Measurements from ENCODE around the gene GIMAP1.

Gene GIMAP1

GRCh38 chr7:150695654-150696053, 20.8 kb upstream of the GIMAP1 start:
- Histone ChIP-seq H4K20me1 (ENCODE audit: insufficient read depth, low read length) (no peaks in the 10 kb centered on the region), H3K4me3 (ENCODE audit: low read length) (no peak overlapping the region), H3K27me3 (replicated peaks; ENCODE audit: insufficient read depth, low read length) (no peaks in the 10 kb centered on the region), H3K27ac (ENCODE audit: low read length) (no peak overlapping the region), H3K79me2 (ENCODE audit: low read length) (no peaks in the 10 kb centered on the region), H2AFZ (ENCODE audit: low read length) (no peak overlapping the region), H3F3A (ENCODE audit: insufficient read depth, low read length) (no peaks in the 10 kb centered on the region), H3K9ac (ENCODE audit: low read length) (no peak overlapping the region), H3K9me3 (replicated peaks; ENCODE audit: insufficient read depth, low read length) (no peaks in the 10 kb centered on the region), H3K4me2 (ENCODE audit: low read depth, low read length) (no peak overlapping the region), H3K9me2 (replicated peaks; ENCODE audit: insufficient read depth, low read length) (no peaks in the 10 kb centered on the region), H3K36me3 (replicated peaks; ENCODE audit: insufficient read depth, low read length) (no peaks in the 10 kb centered on the region), H3K4me1 (ENCODE audit: low read length) (no peaks in the 10 kb centered on the region)
- no peak for DNase-seq
- TF ChIP-seq EZH2phosphoT487 (IDR thresholded peaks at IDR 0.05; ENCODE audit: low read length) (no peak), CTCF (IDR thresholded peaks at IDR 0.05; ENCODE audit: low read length) (no peak), EZH2 (optimal IDR thresholded peaks at IDR 0.05; ENCODE audit: low read depth, low read length) (no peak)

GRCh38 chr7:150703209-150703608, 13.2 kb upstream of the GIMAP1 start:
- Histone ChIP-seq H3K4me1 (ENCODE audit: low read length) (no peaks in the 10 kb centered on the region), H3K36me3 (replicated peaks; ENCODE audit: insufficient read depth, low read length) (no peaks in the 10 kb centered on the region), H3K4me2 (ENCODE audit: low read depth, low read length) (no peak overlapping the region), H3F3A (ENCODE audit: insufficient read depth, low read length) (no peaks in the 10 kb centered on the region), H3K9me3 (replicated peaks; ENCODE audit: insufficient read depth, low read length) (no peaks in the 10 kb centered on the region; the same call in 1 of the 2 replicates), H3K27ac (ENCODE audit: low read length) (no peak overlapping the region), H3K9me2 (replicated peaks; ENCODE audit: insufficient read depth, low read length) (no peaks in the 10 kb centered on the region), H3K4me3 (ENCODE audit: low read length) (no peak overlapping the region), H2AFZ (ENCODE audit: low read length) (no peak overlapping the region), H3K9ac (ENCODE audit: low read length) (no peak overlapping the region), H3K79me2 (ENCODE audit: low read length) (no peaks in the 10 kb centered on the region), H3K27me3 (replicated peaks; ENCODE audit: insufficient read depth, low read length) (no peaks in the 10 kb centered on the region), H4K20me1 (ENCODE audit: insufficient read depth, low read length) (no peaks in the 10 kb centered on the region)
- DNase-seq, result no peak
- no peak for TF ChIP-seq CTCF (IDR thresholded peaks at IDR 0.05; ENCODE audit: low read length)
- no peak for TF ChIP-seq EZH2phosphoT487 (IDR thresholded peaks at IDR 0.05; ENCODE audit: low read length)
- TF ChIP-seq EZH2 (optimal IDR thresholded peaks at IDR 0.05; ENCODE audit: low read depth, low read length), result no peak

DNA sequence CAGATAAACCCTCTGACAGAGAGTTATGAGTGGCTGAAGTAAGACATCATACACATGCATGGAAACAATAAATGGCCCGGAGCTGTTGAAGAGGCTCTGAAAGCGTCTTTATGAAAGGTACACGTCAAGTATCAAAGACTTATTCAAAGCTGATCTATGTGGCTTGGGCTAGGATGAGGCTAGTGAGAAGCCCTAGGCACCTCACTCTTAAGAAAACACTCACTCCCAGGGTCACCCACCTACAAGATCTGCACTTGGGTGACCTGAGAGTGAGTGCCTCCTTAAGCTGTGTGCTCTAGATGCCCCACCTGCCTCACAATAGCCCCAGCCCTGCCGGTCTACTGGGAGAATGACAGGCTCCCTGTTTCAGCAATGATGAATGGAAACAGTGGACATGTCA, 1.1 kb upstream of the GIMAP1 start:
- Histone ChIP-seq H2AFZ (ENCODE audit: low read length) (no peak overlapping the region), H3K9ac (ENCODE audit: low read length) (no peak overlapping the region), H3K27ac (ENCODE audit: low read length) (no peak overlapping the region), H3F3A (ENCODE audit: insufficient read depth, low read length) (no peaks in the 10 kb centered on the region), H3K79me2 (ENCODE audit: low read length) (no peaks in the 10 kb centered on the region), H3K9me3 (replicated peaks; ENCODE audit: insufficient read depth, low read length) (no peaks in the 10 kb centered on the region), H3K4me1 (ENCODE audit: low read length) (no peaks in the 10 kb centered on the region), H3K27me3 (replicated peaks; ENCODE audit: insufficient read depth, low read length) (no peaks in the 10 kb centered on the region), H4K20me1 (ENCODE audit: insufficient read depth, low read length) (no peaks in the 10 kb centered on the region), H3K4me3 (ENCODE audit: low read length) (no peak overlapping the region), H3K36me3 (replicated peaks; ENCODE audit: insufficient read depth, low read length) (no peaks in the 10 kb centered on the region), H3K9me2 (replicated peaks; ENCODE audit: insufficient read depth, low read length) (no peaks in the 10 kb centered on the region), H3K4me2 (ENCODE audit: low read depth, low read length) (no peak overlapping the region)
- no peak for TF ChIP-seq CTCF (IDR thresholded peaks at IDR 0.05; ENCODE audit: low read length)
- TF ChIP-seq EZH2 (optimal IDR thresholded peaks at IDR 0.05; ENCODE audit: low read depth, low read length), result no peak
- no peak for TF ChIP-seq EZH2phosphoT487 (IDR thresholded peaks at IDR 0.05; ENCODE audit: low read length)
- no peak for DNase-seq
